SW480 (cell line): ENCODE data around the gene MRPL58.
A peak's percentile ranks its signal among the peaks of the same experiment; 100 is the strongest.
"Not testable (repeated sequence)": the region's sequence is repeated elsewhere in the genome, so short reads cannot be mapped to it uniquely, and the experiment has no call there.

ENCODE experiments used
- DNase-seq: peaks from one replicate; pipeline ENCODE4 v3.0.0-alpha.2; 2016; ENCODE audit warnings: low spot score

MRPL58 gene

GRCh38 chr17:75012346-75013091, at the start of gene MRPL58:
TSS of gene MRPL58 (plus strand) at chr17:75012670. CDS start at chr17:75012687, 17 bp downstream.
- DNase-seq: peak; percentile 90

- DNase-seq: no peak
Measured at GRCh38 chr17:74963656-74964055, 48.8 kb upstream of the MRPL58 start.

GRCh38 chr17:74964246-74964761, 48.2 kb upstream of the MRPL58 start:
- DNase-seq: no peak

GRCh38 chr17:74964988-74965622, 47.4 kb upstream of the MRPL58 start:
- no peak for DNase-seq

GRCh38 chr17:74968361-74968780, 44.1 kb upstream of the MRPL58 start:
- DNase-seq: no peak

- DNase-seq: not testable (repeated sequence)
Measured at GRCh38 chr17:74969501-74969900, 43.0 kb upstream of the MRPL58 start.

- no peak for DNase-seq
Measured at GRCh38 chr17:74970395-74970794, 42.1 kb upstream of the MRPL58 start.

GRCh38 chr17:74971069-74971841, 41.2 kb upstream of the MRPL58 start:
- DNase-seq: no peak

GRCh38 chr17:74971842-74972106, 40.7 kb upstream of the MRPL58 start:
- DNase-seq: no peak

- DNase-seq: peak; percentile 59
Measured at GRCh38 chr17:74972107-74972972, 40.1 kb upstream of the MRPL58 start, which contains the start of gene HID1. TSS of gene HID1 (minus strand) at chr17:74972759. CDS start at chr17:74972656, 103 bp downstream.

GRCh38 chr17:74972973-74973328, 39.5 kb upstream of the MRPL58 start:
- DNase-seq: no peak

GRCh38 chr17:74975943-74976342, 36.5 kb upstream of the MRPL58 start:
- DNase-seq: no peak

- no peak for DNase-seq
Measured at GRCh38 chr17:74977802-74978201, 34.7 kb upstream of the MRPL58 start.

- DNase-seq: no peak
Measured at GRCh38 chr17:74978240-74978639, 34.2 kb upstream of the MRPL58 start.

- DNase-seq: no peak
Measured at GRCh38 chr17:74979408-74980146, 32.9 kb upstream of the MRPL58 start.

- DNase-seq: no peak
Measured at GRCh38 chr17:74981318-74981978, 31.0 kb upstream of the MRPL58 start.

GRCh38 chr17:74981979-74982662, 30.3 kb upstream of the MRPL58 start:
- DNase-seq: peak; percentile 79

- peak; percentile 33 for DNase-seq
Measured at GRCh38 chr17:74982663-74983313, 29.7 kb upstream of the MRPL58 start.

GRCh38 chr17:74986206-74986576, 26.3 kb upstream of the MRPL58 start:
- no peak for DNase-seq
